GM18511 (cell line): Measurements from ENCODE around the gene TSG101.

Source experiments
- ATAC-seq: cut with Tn5 transposase; IDR thresholded peaks from one replicate; pipeline ENCODE4 v1.9.1; 2021; ENCODE audit warnings: mild to moderate bottlenecking, moderate library complexity; ENCODE audit not compliant: unreplicated experiment

Gene TSG101

GRCh38 chr11:18495271-18495670 lies 31.5 kb downstream of the TSG101 start:
- ATAC-seq: no peak

GRCh38 chr11:18493310-18493709 lies 33.4 kb downstream of the TSG101 start:
- ATAC-seq: no peak

- ATAC-seq: no peak
Observed at GRCh38 chr11:18492888-18493287, 33.9 kb downstream of the TSG101 start.

- ATAC-seq: no peak
Observed at GRCh38 chr11:18491924-18492323, 34.8 kb downstream of the TSG101 start.

- ATAC-seq: no peak
Observed at GRCh38 chr11:18490736-18491485, 35.8 kb downstream of the TSG101 start.

GRCh38 chr11:18490319-18490718 lies 36.4 kb downstream of the TSG101 start:
- ATAC-seq: no peak

GRCh38 chr11:18485913-18486528 lies 40.7 kb downstream of the TSG101 start:
- no peak for ATAC-seq

- ATAC-seq: no peak
Observed at GRCh38 chr11:18479063-18479462, 47.7 kb downstream of the TSG101 start.

- no peak for ATAC-seq
Observed at GRCh38 chr11:18472587-18472986, 54.2 kb downstream of the TSG101 start.

- ATAC-seq: no peak
Observed at GRCh38 chr11:18471995-18472394, 54.7 kb downstream of the TSG101 start.

GRCh38 chr11:18468961-18469360 lies 57.8 kb downstream of the TSG101 start:
- ATAC-seq: no peak

- ATAC-seq: no peak
Observed at GRCh38 chr11:18468059-18468458, 58.7 kb downstream of the TSG101 start.

GRCh38 chr11:18466402-18466801 lies 60.3 kb downstream of the TSG101 start:
- no peak for ATAC-seq

GRCh38 chr11:18463439-18463838 lies 63.3 kb downstream of the TSG101 start:
- ATAC-seq: no peak

GRCh38 chr11:18461909-18462308 lies 64.8 kb downstream of the TSG101 start:
- ATAC-seq: no peak

- ATAC-seq: no peak
Observed at GRCh38 chr11:18459634-18460033, 67.1 kb downstream of the TSG101 start.

GRCh38 chr11:18457450-18457849 lies 69.3 kb downstream of the TSG101 start:
- no peak for ATAC-seq

- no peak for ATAC-seq
Observed at GRCh38 chr11:18455686-18456372, 70.9 kb downstream of the TSG101 start, which contains the start of gene LDHAL6A. LDHAL6A (plus strand) TSS chr11:18455856; CDS start chr11:18456681, 825 bp downstream.

- no peak for ATAC-seq
Observed at GRCh38 chr11:18452927-18453326, 73.8 kb downstream of the TSG101 start.

GRCh38 chr11:18449251-18449650 lies 77.5 kb downstream of the TSG101 start:
- no peak for ATAC-seq

GRCh38 chr11:18438691-18439090 lies 88.1 kb downstream of the TSG101 start:
- no peak for ATAC-seq
